WTC11 (cell line): ENCODE data around the gene CD160. TPM values are rescaled to one million over a fixed set of nuclear protein-coding genes. Genes with fewer than 3 reads are reported as not detected.

Experiments used
- ATAC-seq: fragments of 200-7000 bp; cut with Tn5 transposase; 2 replicates; pipeline ENCODE4 v1.10.0; 2021; ENCODE audit warnings: mild to moderate bottlenecking, moderate library complexity
- CTCF ChIA-PET: fragments of 300-600 bp; sonication (Branson Sonifier 250); formaldehyde crosslinking; loops from one replicate; lab custom pipeline; 2021; ENCODE audit warnings: antibody characterized with exemption; lab: Charles Lee
- POLR2A ChIA-PET: fragments of 350-600 bp; sonication (Branson Sonifier 250); formaldehyde crosslinking; loops from one replicate; lab custom pipeline; 2021; ENCODE audit warnings: antibody characterized with exemption; lab: Charles Lee
- DNase-seq: peaks from one replicate; pipeline ENCODE4 v3.0.0; 2021; ENCODE audit warnings: low spot score
- H3K27ac Mint-ChIP-seq: 2 replicates; pipeline ENCODE4 v1.8.0; 2021; ENCODE audit warnings: mixed read lengths
- H3K27me3 Mint-ChIP-seq: 2 replicates; pipeline ENCODE4 v1.8.0; 2021; ENCODE audit warnings: low read depth, mild to moderate bottlenecking, moderate library complexity, mixed read lengths
- H3K36me3 Mint-ChIP-seq: 2 replicates; pipeline ENCODE4 v1.8.0; 2021; ENCODE audit warnings: mixed read lengths
- H3K4me1 Mint-ChIP-seq: 2 replicates; pipeline ENCODE4 v1.8.0; 2022; ENCODE audit warnings: mixed read lengths
- H3K4me3 Mint-ChIP-seq: 2 replicates; pipeline ENCODE4 v1.8.0; 2021; ENCODE audit warnings: mild to moderate bottlenecking, moderate library complexity, mixed read lengths
- H3K9me3 Mint-ChIP-seq: 2 replicates; pipeline ENCODE4 v1.8.0; 2021; ENCODE audit warnings: mixed read lengths
- ARID4B ChIP-seq: sonication (generic); formaldehyde crosslinking; IDR thresholded peaks from 2 replicates; pipeline ENCODE4 v1.8.0; 2023; ENCODE audit warnings: missing genetic modification reagents, mild to moderate bottlenecking, borderline replicate concordance
- ATF3 ChIP-seq: sonication (generic); formaldehyde crosslinking; conservative IDR thresholded peaks from 2 replicates; pipeline ENCODE4 v1.8.1; 2022; ENCODE audit warnings: mild to moderate bottlenecking, missing genetic modification reagents
- CDX4 ChIP-seq: fragments of 250-450 bp; sonication (Bioruptor Pico); IDR thresholded peaks from 2 replicates; pipeline ENCODE4 v1.9.0; 2021; ENCODE audit warnings: moderate library complexity, mild to moderate bottlenecking, inconsistent platforms, borderline replicate concordance
- CREM ChIP-seq: sonication (generic); formaldehyde crosslinking; IDR thresholded peaks from 2 replicates; pipeline ENCODE4 v1.8.1; 2022; ENCODE audit warnings: mild to moderate bottlenecking, missing genetic modification reagents, moderate library complexity
- FOXP1 ChIP-seq: sonication (generic); formaldehyde crosslinking; IDR thresholded peaks from 2 replicates; pipeline ENCODE4 v1.8.0; 2022; ENCODE audit warnings: missing genetic modification reagents, mild to moderate bottlenecking, moderate library complexity, borderline replicate concordance
- FOXP4 ChIP-seq: sonication (generic); formaldehyde crosslinking; IDR thresholded peaks from 2 replicates; pipeline ENCODE4 v1.8.0; 2022; ENCODE audit warnings: mild to moderate bottlenecking, missing genetic modification reagents
- HMGA2 ChIP-seq: fragments of 250-450 bp; sonication (Bioruptor Pico); IDR thresholded peaks from 2 replicates; pipeline ENCODE4 v1.4.0; 2021; ENCODE audit warnings: mild to moderate bottlenecking, moderate library complexity
- MLX ChIP-seq: sonication (generic); formaldehyde crosslinking; IDR thresholded peaks from 2 replicates; pipeline ENCODE4 v1.8.1; 2023; ENCODE audit warnings: mild to moderate bottlenecking, missing genetic modification reagents, moderate library complexity
- NFATC4 ChIP-seq: fragments of 250-450 bp; sonication (Bioruptor Pico); IDR thresholded peaks from 2 replicates; pipeline ENCODE4 v1.9.0; 2021; ENCODE audit warnings: mild to moderate bottlenecking
- OVOL2 ChIP-seq: fragments of 250-450 bp; sonication (Bioruptor Pico); IDR thresholded peaks from 2 replicates; pipeline ENCODE4 v1.9.0; 2021; ENCODE audit warnings: mild to moderate bottlenecking, borderline replicate concordance
- RORB ChIP-seq: fragments of 250-450 bp; sonication (Bioruptor Pico); IDR thresholded peaks from 2 replicates; pipeline ENCODE4 v1.9.0; 2021; ENCODE audit warnings: mild to moderate bottlenecking
- USF1 ChIP-seq: sonication (generic); formaldehyde crosslinking; IDR thresholded peaks from 2 replicates; pipeline ENCODE4 v1.8.0; 2022; ENCODE audit warnings: mild to moderate bottlenecking, missing genetic modification reagents
- ZBTB43 ChIP-seq: sonication (generic); formaldehyde crosslinking; IDR thresholded peaks from 2 replicates; pipeline ENCODE4 v1.8.1; 2023; ENCODE audit warnings: mild to moderate bottlenecking, missing genetic modification reagents
- ZNF121 ChIP-seq: sonication (generic); formaldehyde crosslinking; IDR thresholded peaks from 2 replicates; pipeline ENCODE4 v1.8.0; 2023; ENCODE audit warnings: missing genetic modification reagents
- ZNF416 ChIP-seq: fragments of 250-450 bp; sonication (Bioruptor Pico); IDR thresholded peaks from 2 replicates; pipeline ENCODE4 v1.9.0; 2021; ENCODE audit warnings: mild to moderate bottlenecking, inconsistent platforms
- ZNF425 ChIP-seq: fragments of 250-450 bp; sonication (Bioruptor Pico); conservative IDR thresholded peaks from 2 replicates; pipeline ENCODE4 v1.9.0; 2021; ENCODE audit warnings: mild to moderate bottlenecking
- total RNA-seq: library from RNA; stranded (reverse); gene quantifications from 3 replicates; pipeline ENCODE4 v1.2.3, GENCODE V29; 2021

Gene CD160
- total RNA-seq, 1 experiment from 2014 or later, result not detected

- no peak for TF ChIP-seq USF1 (CRISPR knock-in tag)
These were observed 65.1 kb downstream of the CD160 start (continued) for GRCh38 chr1:145784409-145784808.

- peaks cover 6% of the 10 kb centered on the region; the same call in 1 of the 2 replicates for H3K4me1 Mint-ChIP-seq
- H3K4me3 Mint-ChIP-seq, result no peak overlapping the region
- H3K27me3 Mint-ChIP-seq, result no peaks in the 10 kb centered on the region
- TF ChIP-seq RORB (CRISPR knock-in tag), result no peak
- TF ChIP-seq ZNF121 (CRISPR knock-in tag), result no peak
- no peak for TF ChIP-seq ZBTB43 (CRISPR knock-in tag)
- TF ChIP-seq ARID4B (CRISPR knock-in tag), result no peak
- no peak for TF ChIP-seq FOXP4 (CRISPR knock-in tag)
- no peak for TF ChIP-seq MLX (CRISPR knock-in tag)
- no peak for TF ChIP-seq ATF3 (CRISPR knock-in tag)
- TF ChIP-seq OVOL2 (CRISPR knock-in tag), result no peak
- TF ChIP-seq HMGA2 (CRISPR knock-in tag), result no peak
- no peak for TF ChIP-seq FOXP1 (CRISPR knock-in tag)
- no peak for TF ChIP-seq NFATC4 (CRISPR knock-in tag)
- no peak for TF ChIP-seq CREM (CRISPR knock-in tag)
- no peak for TF ChIP-seq CDX4 (CRISPR knock-in tag)
- no peak for TF ChIP-seq ZNF416
- TF ChIP-seq ZNF425, result no peak
- ChIA-PET CTCF (interaction anchor here (1.2 kb wide), 1 partner anchor 106 kb away, joined by 3 read pairs; no protein-coding TSS in a partner anchor), POLR2A (no interaction called here)
- H3K9me3 Mint-ChIP-seq, result no peaks in the 10 kb centered on the region
- ATAC-seq (no peak), DNase-seq (no peak)
- no peak overlapping the region for H3K27ac Mint-ChIP-seq
- peaks cover 7% of the 10 kb centered on the region for H3K36me3 Mint-ChIP-seq
These were observed 66.2 kb downstream of the CD160 start for GRCh38 chr1:145785547-145785946.
